ENCODE measurements around the gene PTPRO.

GRCh38 chr12:15293731-15294130, 28.6 kb upstream of the PTPRO start:
- TF ChIP-seq CTCF (IDR thresholded peaks at IDR 0.05; ENCODE audit: low read depth, low read length, missing input control): no peak
- TF ChIP-seq ZBTB33 (IDR thresholded peaks at IDR 0.05): no peak
- TF ChIP-seq ATF3 (IDR thresholded peaks at IDR 0.05): no peak
- no peak for TF ChIP-seq YY1 (IDR thresholded peaks at IDR 0.05)
- TF ChIP-seq TAF1 (conservative IDR thresholded peaks at IDR 0.05): no peak
- TF ChIP-seq RXRA (IDR thresholded peaks at IDR 0.05): no peak
- no peak for TF ChIP-seq SP1 (IDR thresholded peaks at IDR 0.05)
- no peak for TF ChIP-seq GABPA (IDR thresholded peaks at IDR 0.05 in 1 of 2, conservative IDR thresholded peaks at IDR 0.05 in 1 of 2)

All from liver (tissue), 3 donors.